Suprapubic skin (tissue), 4 donors: ENCODE results near the gene PRDM11.

Source experiments
- CTCF ChIP-seq, 2 donors: fragments of 200-600 bp in 1 of 2; fragments of 450-650 bp in 1 of 2; sonication (generic) in 1 of 2; IDR thresholded peaks; one replicate each; pipeline ENCODE4 v1.5.1; 2016 to 2019; ENCODE audit warnings: antibody characterized with exemption in 2 of 2, mild to moderate bottlenecking in 1 of 2, moderate library complexity in 1 of 2
- POLR2A ChIP-seq, 2 donors: fragments of 450-650 bp; IDR thresholded peaks; one replicate each; pipeline ENCODE4 v1.6.1; 2017; ENCODE audit warnings: antibody characterized with exemption in 2 of 2, mild to moderate bottlenecking in 2 of 2, moderate library complexity in 2 of 2
- POLR2AphosphoS5 ChIP-seq, 3 donors: sonication (generic); formaldehyde crosslinking; IDR thresholded peaks; one replicate each; pipeline ENCODE4 v1.6.1; 2017; ENCODE audit warnings: antibody characterized with exemption in 3 of 3

- no peak for TF ChIP-seq POLR2A (IDR thresholded peaks at IDR 0.05)
- TF ChIP-seq CTCF (IDR thresholded peaks at IDR 0.05), result no peak
- TF ChIP-seq POLR2AphosphoS5 (IDR thresholded peaks at IDR 0.05), result no peak
Measured at GRCh38 chr11:45246241-45246640, 99.8 kb downstream of the PRDM11 start.
